Measurements from ENCODE around the gene C6orf15.

DNA sequence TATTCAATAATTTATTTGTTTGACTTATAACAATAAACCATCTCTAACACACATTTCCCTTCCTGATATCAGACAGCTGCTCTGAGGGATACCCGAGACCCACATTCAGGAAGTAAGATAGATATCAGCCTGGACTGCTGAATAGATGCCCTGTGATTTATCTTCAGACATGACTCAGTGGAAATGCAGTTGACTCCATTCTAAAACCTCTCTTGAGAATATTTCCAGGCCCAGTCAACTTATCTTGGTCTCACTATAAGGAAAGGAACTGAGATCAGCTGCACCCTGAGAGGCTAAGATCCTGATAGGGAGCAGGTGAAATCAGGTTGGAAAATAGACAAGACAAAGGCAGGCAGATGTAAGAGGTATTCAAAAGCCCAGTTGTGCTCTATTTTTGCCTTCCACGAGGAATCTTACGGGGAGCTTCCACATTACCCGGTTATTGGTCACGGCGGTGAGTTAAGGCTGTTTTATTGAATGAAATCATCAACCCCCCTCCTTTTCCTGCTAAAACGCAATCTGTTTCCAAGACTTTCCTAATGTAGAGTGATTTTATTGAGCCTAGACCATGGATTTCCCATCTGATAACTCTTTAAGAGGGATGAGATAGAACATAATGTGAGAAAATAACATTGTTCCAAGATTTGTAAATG lies 25.5 kb downstream of the C6orf15 start:
- TF ChIP-seq RAD21 (IDR thresholded peaks at IDR 0.05) (no peak), TAF1 (conservative IDR thresholded peaks at IDR 0.05) (no peak)
- TF ChIP-seq, protein P1, sequence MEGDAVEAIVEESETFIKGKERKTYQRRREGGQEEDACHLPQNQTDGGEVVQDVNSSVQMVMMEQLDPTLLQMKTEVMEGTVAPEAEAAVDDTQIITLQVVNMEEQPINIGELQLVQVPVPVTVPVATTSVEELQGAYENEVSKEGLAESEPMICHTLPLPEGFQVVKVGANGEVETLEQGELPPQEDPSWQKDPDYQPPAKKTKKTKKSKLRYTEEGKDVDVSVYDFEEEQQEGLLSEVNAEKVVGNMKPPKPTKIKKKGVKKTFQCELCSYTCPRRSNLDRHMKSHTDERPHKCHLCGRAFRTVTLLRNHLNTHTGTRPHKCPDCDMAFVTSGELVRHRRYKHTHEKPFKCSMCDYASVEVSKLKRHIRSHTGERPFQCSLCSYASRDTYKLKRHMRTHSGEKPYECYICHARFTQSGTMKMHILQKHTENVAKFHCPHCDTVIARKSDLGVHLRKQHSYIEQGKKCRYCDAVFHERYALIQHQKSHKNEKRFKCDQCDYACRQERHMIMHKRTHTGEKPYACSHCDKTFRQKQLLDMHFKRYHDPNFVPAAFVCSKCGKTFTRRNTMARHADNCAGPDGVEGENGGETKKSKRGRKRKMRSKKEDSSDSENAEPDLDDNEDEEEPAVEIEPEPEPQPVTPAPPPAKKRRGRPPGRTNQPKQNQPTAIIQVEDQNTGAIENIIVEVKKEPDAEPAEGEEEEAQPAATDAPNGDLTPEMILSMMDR (IDR thresholded peaks at IDR 0.05; ENCODE audit: low read depth, low read length, missing input control) = no peak
- TF ChIP-seq, protein P2, sequence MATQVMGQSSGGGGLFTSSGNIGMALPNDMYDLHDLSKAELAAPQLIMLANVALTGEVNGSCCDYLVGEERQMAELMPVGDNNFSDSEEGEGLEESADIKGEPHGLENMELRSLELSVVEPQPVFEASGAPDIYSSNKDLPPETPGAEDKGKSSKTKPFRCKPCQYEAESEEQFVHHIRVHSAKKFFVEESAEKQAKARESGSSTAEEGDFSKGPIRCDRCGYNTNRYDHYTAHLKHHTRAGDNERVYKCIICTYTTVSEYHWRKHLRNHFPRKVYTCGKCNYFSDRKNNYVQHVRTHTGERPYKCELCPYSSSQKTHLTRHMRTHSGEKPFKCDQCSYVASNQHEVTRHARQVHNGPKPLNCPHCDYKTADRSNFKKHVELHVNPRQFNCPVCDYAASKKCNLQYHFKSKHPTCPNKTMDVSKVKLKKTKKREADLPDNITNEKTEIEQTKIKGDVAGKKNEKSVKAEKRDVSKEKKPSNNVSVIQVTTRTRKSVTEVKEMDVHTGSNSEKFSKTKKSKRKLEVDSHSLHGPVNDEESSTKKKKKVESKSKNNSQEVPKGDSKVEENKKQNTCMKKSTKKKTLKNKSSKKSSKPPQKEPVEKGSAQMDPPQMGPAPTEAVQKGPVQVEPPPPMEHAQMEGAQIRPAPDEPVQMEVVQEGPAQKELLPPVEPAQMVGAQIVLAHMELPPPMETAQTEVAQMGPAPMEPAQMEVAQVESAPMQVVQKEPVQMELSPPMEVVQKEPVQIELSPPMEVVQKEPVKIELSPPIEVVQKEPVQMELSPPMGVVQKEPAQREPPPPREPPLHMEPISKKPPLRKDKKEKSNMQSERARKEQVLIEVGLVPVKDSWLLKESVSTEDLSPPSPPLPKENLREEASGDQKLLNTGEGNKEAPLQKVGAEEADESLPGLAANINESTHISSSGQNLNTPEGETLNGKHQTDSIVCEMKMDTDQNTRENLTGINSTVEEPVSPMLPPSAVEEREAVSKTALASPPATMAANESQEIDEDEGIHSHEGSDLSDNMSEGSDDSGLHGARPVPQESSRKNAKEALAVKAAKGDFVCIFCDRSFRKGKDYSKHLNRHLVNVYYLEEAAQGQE (IDR thresholded peaks at IDR 0.05) = no peak
- TF ChIP-seq, protein P3, sequence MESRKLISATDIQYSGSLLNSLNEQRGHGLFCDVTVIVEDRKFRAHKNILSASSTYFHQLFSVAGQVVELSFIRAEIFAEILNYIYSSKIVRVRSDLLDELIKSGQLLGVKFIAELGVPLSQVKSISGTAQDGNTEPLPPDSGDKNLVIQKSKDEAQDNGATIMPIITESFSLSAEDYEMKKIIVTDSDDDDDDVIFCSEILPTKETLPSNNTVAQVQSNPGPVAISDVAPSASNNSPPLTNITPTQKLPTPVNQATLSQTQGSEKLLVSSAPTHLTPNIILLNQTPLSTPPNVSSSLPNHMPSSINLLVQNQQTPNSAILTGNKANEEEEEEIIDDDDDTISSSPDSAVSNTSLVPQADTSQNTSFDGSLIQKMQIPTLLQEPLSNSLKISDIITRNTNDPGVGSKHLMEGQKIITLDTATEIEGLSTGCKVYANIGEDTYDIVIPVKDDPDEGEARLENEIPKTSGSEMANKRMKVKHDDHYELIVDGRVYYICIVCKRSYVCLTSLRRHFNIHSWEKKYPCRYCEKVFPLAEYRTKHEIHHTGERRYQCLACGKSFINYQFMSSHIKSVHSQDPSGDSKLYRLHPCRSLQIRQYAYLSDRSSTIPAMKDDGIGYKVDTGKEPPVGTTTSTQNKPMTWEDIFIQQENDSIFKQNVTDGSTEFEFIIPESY (IDR thresholded peaks at IDR 0.05) = no peak
- TF ChIP-seq, protein P4, sequence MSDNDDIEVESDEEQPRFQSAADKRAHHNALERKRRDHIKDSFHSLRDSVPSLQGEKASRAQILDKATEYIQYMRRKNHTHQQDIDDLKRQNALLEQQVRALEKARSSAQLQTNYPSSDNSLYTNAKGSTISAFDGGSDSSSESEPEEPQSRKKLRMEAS (IDR thresholded peaks at IDR 0.05) = no peak
